NCI-H1694 treated with DMSO at 0.1 percent for 48 hours (cell line): ENCODE data around the gene NKTR.

Source experiments
- DNase-seq: peaks from one replicate; lab custom pipeline; 2025; lab: John Stamatoyannopoulos, UW

The NKTR gene

DNA sequence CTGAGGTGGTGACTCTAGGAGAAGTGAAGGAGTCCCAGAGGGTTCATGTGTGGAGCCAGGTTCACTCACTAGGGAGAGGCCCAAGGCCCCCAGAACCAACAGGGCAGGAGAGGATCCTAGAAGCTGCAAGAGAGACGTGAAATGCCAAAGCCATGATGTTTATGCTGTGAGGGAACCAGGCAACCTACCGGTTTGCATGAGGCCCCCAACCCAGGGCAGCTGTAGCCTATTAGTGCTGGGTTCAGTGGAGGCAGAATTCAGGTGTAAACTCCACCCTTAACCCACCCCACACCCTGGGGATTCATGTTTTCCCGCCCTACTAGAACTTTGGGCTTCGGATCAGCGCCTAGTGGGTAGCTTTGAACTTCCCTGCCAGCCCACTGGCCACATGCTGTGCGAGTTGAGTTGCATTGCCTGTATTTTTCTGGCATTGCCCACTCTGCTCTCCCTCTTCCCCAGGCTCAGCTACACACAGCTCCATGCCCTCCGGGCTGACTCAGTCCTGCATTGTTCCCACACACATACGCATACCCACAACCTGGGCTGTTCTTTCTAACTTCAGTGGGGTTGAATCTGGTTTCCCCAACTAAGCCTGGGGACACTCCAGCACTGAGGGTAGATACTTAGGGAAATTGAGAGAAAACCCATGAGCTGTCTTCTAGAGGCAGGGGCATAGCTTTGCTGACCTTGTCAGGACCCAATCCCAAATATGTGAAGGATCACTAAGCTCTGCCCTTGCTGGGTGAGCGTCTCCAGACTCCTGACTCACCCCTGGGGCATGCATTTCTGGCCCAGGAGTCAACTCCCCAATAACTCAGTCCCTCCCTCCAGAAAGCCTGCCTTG is 51.0 kb downstream of the NKTR start:
- DNase-seq = no peak

DNA sequence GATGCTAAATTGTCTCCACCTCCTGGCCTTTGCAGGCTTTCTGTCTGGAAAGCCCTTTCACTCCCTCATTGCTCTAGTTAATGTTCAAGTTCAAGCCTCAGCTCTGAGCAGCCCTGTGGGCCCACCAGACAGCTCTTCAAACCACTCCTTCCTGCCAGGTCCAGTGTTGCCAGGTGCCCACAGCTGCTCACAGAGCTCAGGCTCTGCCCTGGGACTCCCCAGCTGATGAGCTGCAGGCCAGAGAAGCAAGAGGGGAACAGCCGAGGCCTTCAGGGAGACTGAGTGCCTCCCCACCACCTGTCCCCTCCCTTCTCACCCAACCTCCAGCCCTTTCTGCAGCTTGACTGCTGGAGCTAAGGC is 51.7 kb downstream of the NKTR start:
- DNase-seq = no peak

DNA sequence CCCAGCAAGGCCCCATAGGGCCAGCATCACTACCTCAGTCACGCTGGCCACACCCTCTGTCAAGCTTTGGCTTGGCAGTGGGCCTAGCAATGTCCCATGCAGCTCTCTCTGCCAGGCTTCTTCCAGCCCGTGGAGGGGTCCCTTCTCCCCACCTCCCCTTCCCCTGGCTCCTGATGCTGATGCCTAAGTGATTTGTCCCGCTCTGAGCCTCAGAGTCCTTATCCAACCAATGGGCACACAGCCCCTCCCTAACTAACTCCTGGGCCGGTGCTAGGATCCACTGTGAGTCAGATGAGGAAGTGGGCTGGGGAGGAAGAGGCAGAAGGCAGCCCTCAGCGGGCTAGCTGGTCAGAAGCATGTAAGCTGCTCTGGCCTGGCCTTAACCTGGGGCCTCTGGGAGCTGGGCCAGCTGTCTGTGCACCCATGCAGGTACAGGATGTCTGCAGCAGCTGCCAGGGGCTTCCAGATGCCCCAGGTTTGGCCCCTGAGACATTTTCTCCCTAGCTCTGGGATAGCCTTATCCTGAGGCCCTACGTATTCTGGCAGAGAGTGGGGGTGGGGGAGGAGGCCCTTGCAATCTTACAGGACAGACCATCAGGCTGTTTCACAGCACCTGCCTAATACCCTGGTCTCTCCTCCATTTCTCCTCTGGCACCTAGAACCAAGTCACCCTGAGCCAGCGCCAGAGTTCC is 52.3 kb downstream of the NKTR start:
- no peak for DNase-seq

DNA sequence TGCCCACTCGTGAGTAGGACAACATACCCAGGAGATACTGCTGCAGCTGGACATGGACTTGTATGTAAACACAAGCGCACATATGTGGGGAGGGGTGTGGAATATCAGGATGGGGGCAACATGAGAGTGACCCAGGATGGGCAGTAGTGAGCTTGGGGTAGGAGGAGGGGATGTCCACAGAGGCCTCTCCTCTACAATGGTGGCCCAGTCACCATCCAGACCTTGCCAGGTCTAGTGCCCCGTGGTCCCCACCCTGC is 52.7 kb downstream of the NKTR start:
- DNase-seq = no peak

DNA sequence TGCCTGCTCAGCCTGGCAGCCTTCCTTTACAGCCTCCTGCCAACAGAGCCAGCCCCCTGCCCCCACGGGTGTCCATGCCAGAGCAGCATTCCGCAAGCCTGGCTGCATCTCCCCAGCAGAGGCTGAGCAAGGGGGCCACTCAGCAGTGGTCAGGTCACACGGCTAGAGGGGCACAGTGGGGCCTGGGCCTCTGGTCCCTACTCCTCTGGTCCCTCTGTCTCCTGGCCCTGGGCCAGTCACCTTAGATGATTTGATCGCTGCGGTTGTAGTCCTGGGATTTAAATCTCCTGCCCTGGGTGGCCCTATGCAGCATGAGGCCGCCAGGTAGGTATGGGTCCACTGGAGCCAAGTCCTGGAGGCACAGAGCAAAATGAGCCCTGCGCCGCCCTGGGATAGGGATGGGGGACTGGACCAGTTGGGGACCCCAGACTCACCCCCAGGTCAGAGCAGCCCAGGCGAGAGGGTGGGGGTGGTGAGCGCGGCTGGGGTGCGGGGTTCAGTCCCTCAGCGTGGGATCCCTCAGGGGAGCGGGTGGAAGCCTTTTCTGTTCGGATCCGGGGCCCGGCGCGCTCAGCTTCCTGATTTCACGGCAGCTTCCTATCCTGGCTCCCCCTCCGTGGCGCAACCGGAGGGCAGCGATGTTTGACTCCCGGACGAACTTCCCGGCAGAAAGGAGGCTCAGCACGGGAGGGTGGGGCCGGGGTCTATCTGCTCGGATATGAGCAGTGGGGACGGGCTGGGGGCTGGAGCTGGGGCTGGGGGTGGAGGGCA is 53.3 kb downstream of the NKTR start, which contains the start of gene ZBTB47:
Gene ZBTB47, plus strand, starts transcription at position 138 of the 771 bp plus-strand sequence. CDS start 4,659 bp downstream, outside the sequence.
- no peak for DNase-seq

DNA sequence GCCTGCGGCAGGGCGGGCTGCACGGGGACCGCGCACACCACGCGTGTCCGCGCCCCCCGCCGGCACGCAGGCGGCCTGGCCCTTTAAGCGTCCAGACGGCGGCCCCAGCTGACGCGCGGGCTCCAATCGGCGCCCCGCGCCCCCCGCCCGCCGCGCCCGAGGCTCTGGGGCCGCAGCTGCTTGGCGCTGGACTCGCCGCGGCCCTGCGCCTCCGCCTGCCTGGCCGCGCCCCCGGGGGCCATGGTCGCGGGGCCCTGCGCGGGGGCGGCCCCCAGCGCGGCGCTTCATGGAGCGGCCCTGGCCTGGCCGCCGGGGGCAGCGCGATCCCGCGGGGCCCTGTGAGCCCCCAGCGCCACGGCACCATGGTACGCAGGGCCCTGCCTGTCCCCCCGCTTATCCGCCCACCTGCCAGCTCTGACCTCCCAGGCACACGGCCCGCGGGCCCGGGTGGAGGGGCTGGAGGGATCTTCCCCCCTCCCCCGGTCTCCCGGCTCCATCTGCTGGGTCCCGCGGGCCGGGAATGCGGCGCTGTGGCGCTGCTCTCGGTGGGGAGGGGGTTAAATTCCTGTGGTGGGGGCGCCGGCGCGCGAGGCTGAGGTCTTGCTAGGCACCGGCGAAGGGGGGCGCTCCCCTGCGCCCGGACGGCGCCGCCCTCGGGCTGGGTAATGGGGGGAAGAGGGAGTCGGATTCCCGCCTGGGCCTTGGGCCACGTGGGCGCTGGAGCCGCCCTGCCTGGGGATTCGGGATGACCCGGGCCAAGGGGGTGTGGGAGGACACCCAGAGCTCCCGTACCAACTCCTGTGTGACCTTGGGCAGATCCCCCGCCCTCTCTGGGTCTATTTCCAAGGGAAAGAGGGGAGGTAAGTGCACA is 54.1 kb downstream of the NKTR start:
- DNase-seq = no peak

DNA sequence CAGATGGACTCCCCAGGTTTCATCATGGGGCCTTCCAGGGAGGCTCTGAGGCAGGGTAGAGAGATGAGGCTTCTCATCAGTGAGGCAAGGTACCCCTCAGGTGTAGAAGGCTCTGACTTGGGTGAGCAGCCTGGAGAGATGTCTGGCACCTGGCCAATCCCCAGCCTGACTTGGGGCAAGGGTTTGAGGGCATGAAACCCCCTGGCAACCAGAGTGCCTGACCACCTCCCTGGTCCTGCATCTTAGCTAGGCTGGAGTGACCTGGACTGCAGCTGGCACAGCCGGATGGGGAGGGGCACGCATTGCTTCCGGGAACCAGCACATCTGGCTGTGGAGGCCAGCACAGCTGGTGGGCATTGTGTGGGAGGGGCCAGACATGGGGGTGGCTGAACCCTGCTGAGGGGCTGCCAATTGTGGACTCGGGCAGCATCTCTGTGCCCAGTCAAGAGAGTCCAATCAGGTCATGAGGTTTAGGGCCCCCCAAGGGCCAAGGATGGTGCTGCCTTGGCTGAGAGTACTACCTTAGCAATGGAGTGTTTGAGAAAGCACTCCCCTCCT is 54.9 kb downstream of the NKTR start:
- no peak for DNase-seq

DNA sequence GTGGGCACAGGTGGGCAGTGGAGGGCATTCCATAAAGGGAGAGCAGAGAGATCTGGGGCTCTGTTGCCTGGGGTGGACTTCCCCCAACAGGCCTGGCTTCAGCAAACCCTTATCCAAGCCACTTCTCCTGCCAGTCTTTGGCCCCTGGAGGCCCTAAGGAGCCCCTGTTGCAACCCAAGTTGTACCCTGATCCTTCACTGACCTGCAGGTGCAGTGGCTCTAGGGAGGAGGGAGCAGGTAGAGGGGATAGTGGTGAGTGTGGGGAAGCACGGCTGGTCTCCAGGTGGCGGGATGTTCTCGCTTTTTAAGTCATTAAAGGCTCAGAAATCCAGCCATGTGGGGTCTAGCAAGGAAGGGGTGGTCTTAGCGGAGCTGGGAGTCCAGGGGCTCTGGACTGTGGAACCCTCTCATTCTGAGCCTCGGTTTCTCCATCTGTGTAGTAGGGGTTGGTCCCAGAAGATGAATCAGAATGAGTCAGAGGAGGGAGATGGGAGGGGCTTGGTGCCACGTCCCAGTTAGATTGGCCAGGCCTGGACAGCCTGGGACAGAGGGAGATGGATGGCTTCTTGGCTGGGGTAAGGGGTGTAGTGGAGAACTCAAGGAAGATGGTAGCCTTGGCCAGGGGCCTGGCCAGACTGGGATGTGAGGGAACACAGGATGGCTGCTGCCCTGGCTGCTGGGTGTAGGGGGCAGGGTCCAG is 55.6 kb downstream of the NKTR start:
- no peak for DNase-seq

DNA sequence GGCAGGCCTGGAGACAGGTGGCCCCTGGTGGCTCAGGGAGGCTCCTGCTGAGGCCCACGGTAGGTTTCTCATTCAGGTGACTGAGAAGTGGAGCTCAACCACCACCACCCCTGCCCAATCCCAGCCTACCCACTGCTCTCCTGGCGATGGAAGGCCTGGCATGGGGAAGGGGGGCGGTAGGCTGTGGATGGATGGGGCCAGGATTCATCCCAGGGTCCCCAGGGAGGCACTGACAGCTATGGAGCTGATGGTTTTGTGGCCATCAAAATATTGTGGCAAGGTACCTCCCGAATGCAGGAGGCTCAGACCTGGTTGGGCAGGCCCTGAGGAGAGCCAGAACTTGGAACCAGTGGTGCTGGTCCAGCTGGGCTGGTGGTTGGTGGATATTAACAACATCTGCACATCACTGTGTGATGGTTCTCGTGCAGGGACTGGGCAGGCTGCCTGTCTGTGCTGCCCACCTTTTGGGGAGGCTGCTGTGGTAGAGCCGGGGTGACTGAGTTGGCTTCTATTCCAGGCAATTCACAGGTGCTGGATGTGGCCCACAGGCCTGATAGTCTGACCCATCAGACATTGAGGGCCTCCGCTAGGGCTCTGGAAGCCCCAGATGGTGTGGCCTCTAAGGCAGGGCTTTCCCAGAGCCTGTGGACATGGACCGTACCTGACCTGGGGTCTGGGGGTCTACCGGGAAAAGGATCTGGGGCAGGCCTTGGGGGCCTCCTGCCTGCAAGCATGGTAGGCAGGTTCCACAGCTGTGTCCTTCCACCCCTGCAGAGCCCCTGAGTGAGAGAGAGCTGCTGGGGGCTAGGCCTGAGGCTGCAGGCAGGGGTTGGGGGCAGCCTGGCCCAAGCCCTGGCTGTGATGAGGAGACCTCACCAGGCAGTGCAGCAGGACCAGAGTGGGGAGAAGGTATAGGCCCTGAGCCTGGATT is 56.5 kb downstream of the NKTR start:
- no peak for DNase-seq

DNA sequence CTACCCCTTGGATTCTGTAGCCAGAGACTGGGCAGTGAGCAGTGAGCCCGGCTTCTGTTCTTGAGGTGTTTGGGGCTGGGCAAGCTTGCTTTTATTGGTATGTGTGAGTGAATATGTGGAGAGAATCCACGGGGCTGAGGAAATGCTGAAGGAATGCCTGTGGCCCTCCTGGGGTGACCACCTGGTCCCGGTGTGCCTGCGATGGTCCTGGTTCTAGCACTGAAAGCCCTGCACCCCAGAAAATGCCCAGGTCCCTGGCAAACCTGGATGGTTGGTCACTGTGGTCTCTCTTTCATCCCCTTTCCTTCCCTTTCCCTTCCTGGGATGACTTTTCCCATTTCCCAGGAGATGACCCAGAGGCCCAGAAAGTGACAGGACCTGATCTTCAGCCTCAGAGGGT is 57.2 kb downstream of the NKTR start:
- no peak for DNase-seq

DNA sequence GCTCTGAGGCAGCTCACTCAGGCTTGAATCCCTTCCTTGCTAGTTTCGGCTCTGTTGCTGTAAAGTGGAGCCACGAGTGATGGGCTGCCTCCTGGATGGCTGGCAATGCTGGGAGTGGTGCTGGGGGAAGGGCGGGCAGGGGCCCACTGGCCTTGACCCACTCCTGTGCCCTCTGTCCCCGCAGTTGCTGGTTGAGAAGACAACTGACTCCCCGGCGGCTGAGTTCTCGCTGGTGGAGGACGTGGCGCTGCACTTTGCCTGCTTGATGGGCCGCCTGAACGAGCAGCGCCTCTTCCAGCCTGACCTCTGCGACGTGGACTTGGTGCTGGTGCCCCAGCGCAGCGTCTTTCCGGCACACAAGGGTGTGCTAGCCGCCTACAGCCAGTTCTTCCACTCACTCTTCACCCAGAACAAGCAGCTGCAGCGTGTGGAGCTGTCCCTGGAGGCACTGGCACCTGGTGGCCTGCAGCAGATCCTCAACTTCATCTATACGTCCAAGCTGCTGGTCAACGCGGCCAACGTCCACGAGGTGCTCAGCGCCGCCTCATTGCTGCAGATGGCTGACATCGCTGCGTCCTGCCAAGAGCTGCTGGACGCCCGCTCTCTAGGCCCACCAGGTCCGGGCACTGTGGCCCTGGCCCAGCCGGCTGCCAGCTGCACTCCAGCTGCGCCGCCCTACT is 57.7 kb downstream of the NKTR start:
- DNase-seq = no peak

DNA sequence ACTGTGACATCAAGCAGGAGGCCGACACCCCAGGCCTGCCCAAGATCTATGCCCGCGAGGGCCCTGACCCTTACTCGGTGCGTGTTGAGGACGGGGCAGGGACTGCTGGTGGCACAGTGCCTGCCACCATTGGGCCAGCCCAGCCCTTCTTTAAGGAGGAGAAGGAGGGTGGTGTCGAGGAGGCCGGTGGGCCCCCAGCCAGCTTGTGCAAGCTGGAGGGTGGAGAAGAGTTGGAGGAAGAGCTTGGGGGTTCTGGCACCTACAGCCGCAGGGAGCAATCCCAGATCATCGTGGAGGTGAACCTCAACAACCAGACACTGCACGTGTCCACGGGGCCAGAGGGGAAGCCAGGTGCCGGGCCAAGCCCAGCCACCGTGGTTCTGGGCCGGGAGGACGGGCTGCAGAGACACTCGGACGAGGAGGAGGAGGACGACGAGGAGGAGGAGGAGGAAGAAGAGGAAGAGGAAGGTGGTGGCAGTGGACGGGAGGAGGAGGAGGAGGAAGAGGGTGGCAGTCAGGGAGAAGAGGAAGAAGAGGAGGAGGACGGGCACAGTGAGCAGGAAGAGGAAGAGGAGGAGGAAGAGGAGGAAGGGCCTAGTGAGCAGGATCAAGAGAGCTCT is 58.4 kb downstream of the NKTR start:
- DNase-seq = no peak

DNA sequence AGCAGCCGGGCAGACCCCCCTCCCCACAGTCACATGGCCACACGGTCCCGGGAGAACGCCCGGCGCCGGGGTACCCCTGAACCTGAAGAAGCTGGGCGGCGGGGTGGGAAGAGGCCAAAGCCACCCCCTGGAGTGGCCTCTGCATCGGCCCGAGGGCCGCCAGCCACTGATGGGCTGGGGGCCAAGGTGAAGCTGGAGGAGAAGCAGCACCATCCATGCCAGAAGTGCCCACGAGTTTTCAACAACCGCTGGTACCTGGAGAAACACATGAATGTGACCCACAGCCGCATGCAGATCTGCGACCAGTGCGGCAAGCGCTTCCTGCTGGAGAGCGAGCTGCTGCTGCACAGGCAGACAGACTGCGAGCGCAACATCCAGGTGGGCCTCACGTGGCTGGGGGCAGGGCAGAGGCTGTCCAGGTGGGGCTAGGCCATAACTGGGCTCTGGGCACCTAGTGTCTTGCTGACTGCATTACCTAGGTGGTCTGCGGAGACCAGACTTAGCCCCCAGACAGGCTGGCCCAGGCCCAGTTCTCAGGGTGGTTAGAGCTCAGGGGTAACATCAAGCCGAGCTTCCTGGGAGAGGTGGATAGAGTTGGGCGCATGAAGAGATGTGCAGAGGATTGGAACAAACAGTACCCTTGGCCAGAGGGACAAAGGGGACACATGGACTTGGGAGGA is 59.1 kb downstream of the NKTR start:
- no peak for DNase-seq

DNA sequence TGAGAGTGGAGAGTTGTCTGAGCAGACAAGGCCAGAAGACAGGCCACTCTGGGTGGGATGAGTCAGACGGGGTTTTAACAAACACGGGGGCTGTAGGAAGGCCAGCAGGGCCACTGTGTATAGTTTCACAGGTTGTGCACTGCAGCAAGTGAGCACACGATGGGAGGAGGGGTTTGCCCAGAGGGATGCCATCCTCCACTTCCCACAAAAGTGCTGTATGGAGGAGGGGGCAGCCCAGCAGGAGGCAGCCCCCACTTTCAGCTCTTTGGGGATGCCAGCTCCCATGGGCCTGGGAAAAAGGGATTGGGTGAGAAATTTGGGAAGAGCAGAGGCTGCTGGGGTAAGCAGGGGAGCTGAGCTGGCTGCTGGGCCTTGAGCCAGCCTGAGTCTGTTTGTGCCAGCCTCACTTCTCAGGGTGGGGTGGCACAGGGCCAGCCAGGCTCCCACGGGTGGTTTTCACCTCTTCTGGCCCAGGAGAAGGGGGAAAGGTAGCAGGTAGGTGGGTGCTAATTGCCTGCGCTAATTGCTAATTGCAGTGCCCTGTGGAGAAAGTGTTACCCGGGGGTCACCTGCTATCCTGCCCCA is 59.7 kb downstream of the NKTR start:
- no peak for DNase-seq

DNA sequence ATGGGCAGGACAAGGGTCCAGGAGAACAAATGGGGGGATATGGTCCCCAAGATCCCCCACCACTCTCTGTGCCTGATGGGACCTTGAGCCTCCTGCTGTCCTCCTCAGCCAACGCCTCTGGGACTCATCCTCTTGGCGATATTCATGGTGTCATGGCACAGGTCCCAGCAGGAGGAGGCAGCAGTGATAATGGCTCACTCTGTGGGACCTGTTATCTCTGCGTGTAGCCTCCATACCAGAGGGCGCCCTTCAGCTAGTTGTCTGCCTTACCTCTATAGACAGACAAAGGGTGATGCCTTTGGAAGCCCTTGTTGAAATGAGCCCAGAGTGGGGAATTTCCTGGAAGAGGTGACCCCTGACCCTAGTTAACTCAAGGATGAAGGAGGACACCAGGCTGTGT is 60.4 kb downstream of the NKTR start:
- peak; percentile 10 for DNase-seq

DNA sequence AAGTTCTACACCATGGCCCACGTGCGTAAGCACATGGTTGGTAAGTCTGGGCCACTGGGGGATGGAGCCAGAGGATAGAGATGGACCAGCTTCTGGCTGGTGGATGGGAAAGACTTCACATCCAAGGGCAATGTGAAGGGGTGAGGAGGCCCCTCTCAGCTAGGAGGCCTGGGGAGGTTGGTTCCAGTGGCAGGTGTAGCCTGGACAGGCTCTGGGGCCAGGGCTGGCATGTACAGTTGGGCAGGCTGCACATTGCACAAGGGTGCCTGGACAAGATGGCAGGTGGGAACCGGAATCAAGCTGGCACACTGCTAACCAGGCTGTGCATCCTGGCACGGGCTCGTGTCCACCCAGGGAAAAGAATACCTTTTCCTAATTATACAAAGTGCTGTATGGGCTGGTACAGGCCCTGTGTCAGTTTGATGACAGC is 61.1 kb downstream of the NKTR start:
- no peak for DNase-seq

DNA sequence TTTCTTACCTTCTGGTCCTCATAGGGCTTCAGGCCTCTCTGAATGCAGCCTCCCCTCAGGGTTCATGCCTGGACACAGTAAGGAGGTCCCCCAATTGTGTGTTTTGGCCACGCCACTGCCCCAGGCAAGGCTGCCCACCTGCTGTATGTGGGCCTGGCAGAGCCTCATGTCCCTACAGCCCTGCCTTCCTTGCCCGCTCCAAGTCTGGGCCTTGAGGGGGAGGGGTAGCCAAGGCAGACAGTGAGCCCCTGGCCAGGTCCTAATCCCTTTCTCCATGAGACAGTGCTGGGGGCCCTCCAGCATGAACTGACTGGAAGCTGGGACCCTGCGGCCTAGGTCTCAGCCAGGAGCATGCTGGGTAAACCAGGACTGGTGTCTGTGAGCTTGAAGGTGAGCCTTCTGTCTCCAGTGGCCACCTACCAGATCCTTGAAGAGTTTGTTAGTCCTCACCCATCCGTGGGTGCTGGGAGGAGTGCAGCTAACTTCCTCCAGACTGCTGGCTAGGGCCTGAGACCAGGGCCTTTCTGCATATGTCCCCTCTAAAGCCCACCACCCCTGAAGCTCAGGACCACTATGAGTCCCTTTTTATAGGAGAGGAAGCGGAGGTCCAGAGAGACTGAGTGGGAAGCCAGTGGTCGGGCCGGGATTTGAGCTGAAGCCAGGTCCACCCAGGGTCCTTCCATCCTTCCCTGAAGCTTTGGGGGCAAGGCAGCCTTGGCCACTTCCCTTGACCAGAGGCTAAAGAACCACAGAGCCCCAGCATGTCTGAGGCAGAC is 61.7 kb downstream of the NKTR start:
- no peak for DNase-seq
